GM12878 (cell line): ENCODE results near the gene DCUN1D3. TPM values are rescaled to one million over a fixed set of nuclear protein-coding genes. Genes with fewer than 3 reads are reported as not detected.

Source experiments
- ATAC-seq: fragments of 200-7000 bp; cut with Tn5 transposase; 3 replicates; pipeline ENCODE4 v1.9.1; 2020; ENCODE audit warnings: mild to moderate bottlenecking, moderate library complexity
- BruUV-seq: library from RNA; stranded (reverse); fragments of 400-500 nt; replicated peaks from 2 replicates; lab custom pipeline; 2021; lab: Mats Ljungman, UMichigan
- CTCF ChIA-PET: fragments of 300-600 bp; sonication (Branson Sonifier 250); formaldehyde crosslinking; extraction: SDS; loops from one replicate; lab custom pipeline; 2021; ENCODE audit warnings: inconsistent platforms; lab: Yijun Ruan, JAX
- POLR2A ChIA-PET: fragments of 350-600 bp; formaldehyde crosslinking; extraction: SDS; loops from one replicate; lab custom pipeline; 2021; ENCODE audit warnings: inconsistent platforms; lab: Charles Lee
- RAD21 ChIA-PET: fragments of 300-600 bp; sonication (Branson Sonifier 250); formaldehyde crosslinking; loops from one replicate; lab custom pipeline; 2023; ENCODE audit warnings: antibody characterized with exemption; ENCODE audit not compliant: unreplicated experiment; lab: Charles Lee
- SMC1A ChIA-PET: fragments of 300-600 bp; sonication (Branson Sonifier 250); formaldehyde crosslinking; loops from one replicate; lab custom pipeline; 2023; ENCODE audit not compliant: unreplicated experiment, uncharacterized antibody; lab: Charles Lee
- DNase-seq: peaks from one replicate; pipeline ENCODE4 v3.0.0-alpha.2; 2011; ENCODE audit warnings: low read depth, low spot score
- FAIRE-seq: peaks from 3 replicates; lab custom pipeline; 2011; peaks lifted over from hg19 to GRCh38; lab: Jason Lieb, UNC
- H2AFZ ChIP-seq: 2 replicates; pipeline ENCODE4 v1.6.0; 2011; ENCODE audit warnings: low read depth, low read length, control low read depth; ENCODE audit not compliant: control insufficient read depth
- H3K27ac ChIP-seq: 2 replicates; pipeline ENCODE4 v1.5.1; 2011; ENCODE audit warnings: control low read depth; ENCODE audit not compliant: control insufficient read depth, insufficient read depth
- H3K27me3 ChIP-seq, 2 experiments: replicated peaks in 1 of 2; 2 replicates each; pipeline versions ENCODE4 v1.6.0 to v1.6.1; 2011; ENCODE audit warnings: low read length in 1 of 2; ENCODE audit not compliant: control insufficient read depth in 2 of 2, insufficient read depth in 2 of 2
- H3K36me3 ChIP-seq, 2 experiments: 2 replicates each; pipeline ENCODE4 v1.5.1; 2011; ENCODE audit warnings: low read length in 1 of 2; ENCODE audit not compliant: control insufficient read depth in 2 of 2, insufficient read depth in 2 of 2
- H3K4me1 ChIP-seq: 2 replicates; pipeline ENCODE4 v1.6.1; 2011; ENCODE audit warnings: mild to moderate bottlenecking, low read length, moderate library complexity, mixed read lengths; ENCODE audit not compliant: control insufficient read depth, insufficient read depth
- H3K4me2 ChIP-seq: 2 replicates; pipeline ENCODE4 v1.6.0; 2011; ENCODE audit warnings: control low read depth; ENCODE audit not compliant: control insufficient read depth, insufficient read depth
- H3K4me3 ChIP-seq: fragments of 200-600 bp; sonication (generic); 2 replicates; pipeline ENCODE4 v1.5.1; 2016
- H3K79me2 ChIP-seq: 2 replicates; pipeline ENCODE4 v1.6.0; 2011; ENCODE audit warnings: low read length; ENCODE audit not compliant: control insufficient read depth, insufficient read depth
- H3K9ac ChIP-seq: 2 replicates; pipeline ENCODE4 v1.8.0; 2011; ENCODE audit warnings: low read length, control low read depth, mixed read lengths; ENCODE audit not compliant: control insufficient read depth, insufficient read depth
- H3K9me3 ChIP-seq: replicated peaks from 3 replicates; pipeline ENCODE4 v1.5.1; 2011; ENCODE audit warnings: mild to moderate bottlenecking, low read length; ENCODE audit not compliant: control insufficient read depth, insufficient read depth
- H4K20me1 ChIP-seq: 2 replicates; pipeline ENCODE4 v1.6.0; 2011; ENCODE audit not compliant: control insufficient read depth, insufficient read depth
- ATF2 ChIP-seq: IDR thresholded peaks from 2 replicates; pipeline ENCODE4 v1.6.1; 2012; ENCODE audit warnings: low read length, inconsistent platforms
- CHD1 ChIP-seq: IDR thresholded peaks from 2 replicates; pipeline ENCODE4 v1.6.1; 2012; ENCODE audit warnings: low read depth, low read length, improper control_type of control experiment
- CUX1 ChIP-seq: IDR thresholded peaks from 2 replicates; pipeline ENCODE4 v1.6.1; 2012; ENCODE audit warnings: improper control_type of control experiment, low read depth, low read length; ENCODE audit not compliant: insufficient replicate concordance
- NBN ChIP-seq: fragments of 450-650 bp; IDR thresholded peaks from 2 replicates; pipeline ENCODE4 v1.6.1; 2016
- POLR2AphosphoS5 ChIP-seq: IDR thresholded peaks from 2 replicates; pipeline ENCODE4 v1.6.1; 2011; ENCODE audit warnings: mild to moderate bottlenecking, low read length, inconsistent platforms
- SPI1 ChIP-seq: IDR thresholded peaks from 2 replicates; pipeline ENCODE4 v1.6.1; 2011; ENCODE audit warnings: low read depth, mild to moderate bottlenecking, low read length, moderate library complexity, borderline replicate concordance; ENCODE audit not compliant: insufficient read depth
- STAT3 ChIP-seq: IDR thresholded peaks from 2 replicates; pipeline ENCODE4 v1.6.1; 2011; ENCODE audit warnings: low read depth, low read length, improper control_type of control experiment
- SUPT20H ChIP-seq: IDR thresholded peaks from 2 replicates; pipeline ENCODE4 v1.6.1; 2011; ENCODE audit warnings: low read depth, mild to moderate bottlenecking, low read length, moderate library complexity, borderline replicate concordance; ENCODE audit not compliant: control insufficient read depth
- ZBTB33 ChIP-seq: fragments of 450-650 bp; IDR thresholded peaks from 2 replicates; pipeline ENCODE4 v1.6.1; 2017; ENCODE audit warnings: mild to moderate bottlenecking
- ZBTB4 ChIP-seq: fragments of 450-650 bp; formaldehyde crosslinking; IDR thresholded peaks from 2 replicates; pipeline ENCODE4 v1.4.0; 2022; ENCODE audit warnings: mild to moderate bottlenecking, moderate library complexity
- WGBS: methylation state at CpG from one replicate; pipeline ENCODE4 v1.1.6; 2016; ENCODE audit warnings: low lambda C conversion rate; ENCODE audit not compliant: insufficient replicate concordance, insufficient coverage; ENCODE audit errors: missing lambda C conversion rate; 5-methylcytosine and 5-hydroxymethylcytosine counted together
- in situ Hi-C: fragments of 300-500 bp; cut with MboI; formaldehyde crosslinking; loops from 9 replicates; pipeline ENCODE4 v1.14.3; 2018; ENCODE audit warnings: mixed read lengths
- intact Hi-C: fragments of 100-400 bp; cut with micrococcal nuclease; formaldehyde crosslinking; loops from one replicate; pipeline ENCODE4 v1.14.2; 2022; ENCODE audit not compliant: unreplicated experiment
- polyA plus RNA-seq, 11 experiments: library from polyadenylated mRNA; depleted of rRNA in 4 of 11; unstranded in 6 of 11; stranded (reverse) in 5 of 11; fragments of >200 nt; fragmentation: Nextera tagmentation in 4 of 11; fragmentation: Illumina TruSeq in 1 of 11; extraction: Ambion mirVana in 4 of 11; extraction: Trizol in 1 of 11; gene quantifications; 1 replicate in 1 of 11; 2 replicates in 10 of 11; pipeline versions ENCODE4 v1.2.1 to v1.2.3, GENCODE V29; 2011 to 2016; ENCODE audit warnings: inconsistent platforms in 2 of 11, missing spikeins in 2 of 11, low read depth in 1 of 11
- total RNA-seq, 4 experiments: library from RNA; depleted of rRNA in 3 of 4; stranded (reverse); fragments of >200 nt in 3 of 4; fragmentation: Illumina TruSeq in 1 of 4; extraction: Trizol in 1 of 4; gene quantifications; 2 replicates each; pipeline versions ENCODE4 v1.2.1 to v1.2.3, GENCODE V29; 2013 to 2021

Gene DCUN1D3
- total and polyA plus RNA-seq, 10 of the 15 experiments (the other 5 are each of a cell fraction or from before 2014, with no cell fraction given) = 0.47 to 4.5 (median 1.9) TPM

GRCh38 chr16:20881503-20881878, 18.7 kb downstream of the DCUN1D3 start:
- Histone ChIP-seq H3K4me1 (peaks cover 17% of the 10 kb centered on the region), H3K27ac (no peak overlapping the region), H3K9ac (no peak overlapping the region), H4K20me1 (no peaks in the 10 kb centered on the region), H3K9me3 (no peaks in the 10 kb centered on the region), H3K4me3 (no peak overlapping the region), H2AFZ (no peak overlapping the region), H3K79me2 (peaks cover 10% of the 10 kb centered on the region), H3K4me2 (no peak overlapping the region), H3K36me3 (no peaks in the 10 kb centered on the region), H3K27me3 (no peaks in the 10 kb centered on the region)
- BruUV-seq = no TSS peak
- WGBS = 92% methylated on average over 6 of the region's 6 CpGs
- ChIA-PET POLR2A (interaction anchor here (0.9 kb wide), 1 partner anchor 17 kb away, joined by 4 read pairs; no protein-coding TSS in a partner anchor), CTCF (no interaction called here), RAD21 (interaction anchor here (0.8 kb wide), 1 partner anchor 117 kb away, joined by 3 read pairs; no protein-coding TSS in a partner anchor), SMC1A (interaction anchor here (0.6 to 2.7 kb wide), 4 partner anchors 18 to 206 kb away, joined by 3 to 8 read pairs (median 6); partner anchors contain the start of gene DCUN1D3)
- no peak for FAIRE-seq
- in situ Hi-C loops = no loop called here
- intact Hi-C loops = no loop called here
- no peak for DNase-seq
- ATAC-seq = no peak
- no peak for TF ChIP-seq SPI1
- TF ChIP-seq CHD1 = no peak
- no peak for TF ChIP-seq ZBTB33
- no peak for TF ChIP-seq ATF2
- TF ChIP-seq NBN = no peak
- no peak for TF ChIP-seq POLR2AphosphoS5
- no peak for TF ChIP-seq CUX1
- TF ChIP-seq SUPT20H = no peak
- TF ChIP-seq ZBTB4 (CRISPR knock-in tag) = no peak
- no peak for TF ChIP-seq STAT3
